A549 (cell line): ENCODE results near the gene RASL10B.

ENCODE experiments used
- FOSB ChIP-seq: fragments of 250-450 bp; sonication (Bioruptor Pico); IDR thresholded peaks from 2 replicates; pipeline ENCODE4 v1.5.0; 2020; ENCODE audit warnings: mild to moderate bottlenecking, moderate library complexity
- NPAS2 ChIP-seq: fragments of 250-450 bp; sonication (Bioruptor Pico); IDR thresholded peaks from 2 replicates; pipeline ENCODE4 v1.8.0; 2022; ENCODE audit warnings: mild to moderate bottlenecking, moderate library complexity, borderline replicate concordance

- no peak for TF ChIP-seq FOSB (CRISPR knock-in tag)
- TF ChIP-seq NPAS2 (CRISPR knock-in tag) = no peak
Measured at GRCh38 chr17:35694906-35695305, 36.5 kb upstream of the RASL10B start.
